HG03469 (cell line): ENCODE data around the gene PPP6R2.

Experiments used
- ATAC-seq: cut with Tn5 transposase; IDR thresholded peaks from one replicate; pipeline ENCODE4 v1.9.1; 2021; ENCODE audit warnings: mild to moderate bottlenecking, moderate library complexity, moderate number of reproducible peaks; ENCODE audit not compliant: unreplicated experiment

Gene PPP6R2

GRCh38 chr22:50481440-50482106 lies 138.4 kb downstream of the PPP6R2 start, which contains the start of gene ADM2:
Gene ADM2, plus strand, starts transcription at chr22:50481543. Its CDS starts 305 bp downstream, at chr22:50481848.
- no peak for ATAC-seq

DNA sequence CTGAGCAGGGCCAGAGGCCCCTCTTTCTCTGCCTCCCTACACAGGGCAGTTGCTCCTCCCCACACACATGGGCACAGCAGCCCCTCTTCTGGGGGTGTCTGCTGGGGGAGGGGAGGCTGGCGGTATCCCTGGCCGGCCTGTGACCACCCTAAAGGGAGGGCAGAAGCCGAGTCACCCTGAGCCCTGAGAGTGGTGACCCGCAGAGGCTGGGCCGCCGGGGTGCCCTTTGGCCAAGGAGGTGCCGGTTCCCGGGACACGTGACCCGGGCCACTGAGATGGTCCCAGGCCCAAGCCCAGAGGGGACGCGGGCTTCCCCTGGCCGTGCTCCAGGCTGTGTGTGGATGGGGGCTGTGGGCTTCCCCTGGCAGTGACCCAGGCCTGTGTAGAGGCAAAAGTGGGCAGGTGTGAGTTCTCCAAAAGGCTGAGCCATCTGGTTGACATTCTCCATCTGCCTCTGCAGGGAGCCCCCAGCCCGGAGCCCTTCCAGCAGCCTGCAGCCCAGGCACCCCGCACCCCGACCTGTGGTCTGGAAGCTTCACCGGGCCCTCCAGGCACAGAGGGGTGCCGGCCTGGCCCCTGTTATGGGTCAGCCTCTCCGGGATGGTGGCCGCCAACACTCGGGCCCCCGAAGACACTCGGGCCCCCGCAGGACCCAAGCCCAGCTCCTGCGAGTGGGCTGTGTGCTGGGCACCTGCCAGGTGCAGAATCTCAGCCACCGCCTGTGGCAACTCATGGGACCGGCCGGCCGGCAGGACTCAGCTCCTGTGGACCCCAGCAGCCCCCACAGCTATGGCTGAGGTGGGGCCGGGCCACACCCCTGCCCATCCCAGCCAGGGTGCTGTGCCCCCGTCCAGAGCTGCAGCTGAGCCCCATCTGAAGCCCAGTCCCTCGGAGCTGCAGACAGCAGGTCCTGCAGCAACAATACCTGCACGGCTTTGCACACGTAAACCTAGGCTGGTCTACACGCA lies 139.3 kb downstream of the PPP6R2 start:
- ATAC-seq, result no peak

GRCh38 chr22:50483106-50483505 lies 140.0 kb downstream of the PPP6R2 start:
- no peak for ATAC-seq

DNA sequence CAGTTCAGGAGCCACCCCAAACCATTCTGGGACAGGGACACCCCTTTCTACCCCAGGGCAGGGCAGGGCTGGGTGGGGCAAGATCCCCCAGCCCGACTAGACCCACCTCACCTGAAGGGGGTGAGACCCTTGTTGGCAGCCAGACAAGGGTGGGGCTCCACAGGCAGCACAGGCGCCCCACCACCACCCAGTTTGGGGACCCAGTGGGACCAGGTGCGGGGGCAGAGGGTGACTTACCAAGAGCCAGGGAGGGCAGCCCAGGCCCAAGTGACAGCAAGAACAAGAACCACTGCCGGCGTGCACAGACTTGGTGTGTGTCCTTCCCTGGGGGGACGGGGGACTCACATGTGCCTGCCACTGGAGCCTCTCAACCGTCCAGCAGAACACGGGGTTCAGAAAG lies 140.4 kb downstream of the PPP6R2 start:
- no peak for ATAC-seq

GRCh38 chr22:50483977-50484853 lies 141.1 kb downstream of the PPP6R2 start:
- ATAC-seq, result no peak

DNA sequence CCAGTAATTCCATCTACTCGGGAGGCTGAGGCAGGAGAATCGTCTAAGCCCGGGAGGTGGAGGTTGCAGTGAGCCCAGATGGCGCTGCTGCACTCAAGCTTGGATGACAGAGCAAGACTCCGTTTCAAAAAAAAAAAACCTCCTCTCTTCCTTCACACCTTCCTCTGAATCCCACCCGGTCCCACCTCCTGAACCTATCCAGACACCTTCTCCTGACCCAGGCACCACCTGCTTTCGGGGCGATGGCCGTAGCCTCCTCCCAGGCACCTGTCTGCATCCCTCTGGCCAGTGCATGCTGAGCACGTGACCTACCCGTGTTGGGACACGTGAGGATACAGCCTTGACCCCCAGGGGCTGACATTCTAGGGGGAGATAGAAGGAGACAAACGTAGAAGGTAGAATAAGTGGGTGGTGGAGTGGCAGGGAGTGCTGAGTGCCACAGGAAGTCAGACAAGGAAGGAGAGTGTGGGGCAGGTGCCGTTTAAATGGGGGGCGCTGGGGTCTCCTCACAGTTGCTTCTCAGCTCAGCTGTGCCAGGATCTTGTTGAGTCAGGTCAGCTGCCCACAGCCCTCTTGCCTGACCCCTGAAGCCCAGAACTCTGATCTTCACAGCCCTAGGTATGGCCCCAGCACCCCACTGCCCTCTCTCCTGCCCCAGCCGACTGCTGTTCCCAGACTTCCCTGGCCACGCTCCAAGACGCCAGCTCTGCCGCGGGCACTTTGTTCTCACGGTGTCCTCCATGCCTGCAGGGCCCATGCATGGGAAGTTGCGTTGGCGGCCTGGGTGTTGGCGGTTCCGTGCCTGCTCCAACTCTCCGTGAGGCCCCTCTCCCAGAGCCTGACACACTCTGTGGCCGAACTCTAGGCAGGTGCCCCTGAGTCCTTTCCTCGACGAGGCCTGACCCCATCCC lies 142.3 kb downstream of the PPP6R2 start:
- ATAC-seq, result no peak

- no peak for ATAC-seq
Measured at GRCh38 chr22:50486561-50487289, 143.6 kb downstream of the PPP6R2 start, which contains the start of gene MIOX. Gene MIOX, plus strand, starts transcription at chr22:50486859. Its CDS starts 39 bp downstream, at chr22:50486898.

GRCh38 chr22:50487290-50488005 lies 144.3 kb downstream of the PPP6R2 start:
- no peak for ATAC-seq

- ATAC-seq, result no peak
Measured at GRCh38 chr22:50488006-50488677, 145.0 kb downstream of the PPP6R2 start.

- no peak for ATAC-seq
Measured at GRCh38 chr22:50488886-50489285, 145.8 kb downstream of the PPP6R2 start.

GRCh38 chr22:50489363-50490243 lies 146.5 kb downstream of the PPP6R2 start:
- ATAC-seq, result no peak

DNA sequence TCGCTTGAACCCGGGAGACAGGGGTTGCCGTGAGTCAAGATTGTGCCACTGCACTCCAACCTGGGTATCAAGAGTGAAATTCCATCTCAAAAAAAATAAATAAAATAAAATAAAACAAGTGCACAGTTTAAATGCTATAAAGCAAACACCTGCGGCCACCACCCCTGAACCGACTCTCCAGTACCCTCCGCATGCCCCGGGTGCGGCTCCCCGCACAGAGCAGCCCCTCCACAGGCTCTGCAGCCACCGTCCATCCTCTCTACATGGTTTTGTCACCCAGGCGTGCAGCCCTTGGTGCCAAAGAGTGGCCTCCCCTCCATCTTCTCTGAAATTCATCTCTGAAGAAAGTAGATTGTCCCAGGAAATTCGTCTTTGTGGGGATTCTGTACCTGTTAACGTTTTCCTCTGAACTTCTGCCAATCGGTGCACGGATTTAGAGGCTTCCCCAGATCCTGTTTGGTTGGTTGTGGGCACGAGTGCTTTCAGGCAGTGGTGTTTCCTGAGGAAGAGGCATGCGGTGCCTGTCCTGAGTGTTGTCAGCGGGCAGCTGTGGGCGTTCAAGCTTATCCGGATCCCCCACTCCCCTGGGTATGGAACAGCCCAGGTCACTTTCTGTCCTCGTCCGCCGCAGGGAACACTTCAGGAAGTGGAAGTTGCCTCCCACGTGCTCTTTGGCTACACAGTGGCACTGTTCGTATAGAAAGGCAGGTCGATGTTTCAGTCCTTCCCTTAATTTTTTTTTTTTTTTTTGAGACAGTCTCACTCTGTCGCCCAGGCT lies 147.6 kb downstream of the PPP6R2 start:
- ATAC-seq, result no peak
